Panc1 (cell line): ENCODE measurements around the gene MAL.

Experiments used
- POLR2AphosphoS5 ChIP-seq: IDR thresholded peaks from 2 replicates; pipeline ENCODE4 v1.6.1; 2012; ENCODE audit warnings: mild to moderate bottlenecking, low read depth, low read length, moderate library complexity
- TCF7L2 ChIP-seq: IDR thresholded peaks from 2 replicates; pipeline ENCODE4 v1.6.1; 2011; ENCODE audit warnings: mild to moderate bottlenecking, low read depth, low read length, inconsistent platforms
- TF ChIP-seq, protein P1 (sequence below): fragments of 450-650 bp; IDR thresholded peaks from 2 replicates; pipeline ENCODE4 v1.5.1; 2017; ENCODE audit warnings: mild to moderate bottlenecking

DNA sequence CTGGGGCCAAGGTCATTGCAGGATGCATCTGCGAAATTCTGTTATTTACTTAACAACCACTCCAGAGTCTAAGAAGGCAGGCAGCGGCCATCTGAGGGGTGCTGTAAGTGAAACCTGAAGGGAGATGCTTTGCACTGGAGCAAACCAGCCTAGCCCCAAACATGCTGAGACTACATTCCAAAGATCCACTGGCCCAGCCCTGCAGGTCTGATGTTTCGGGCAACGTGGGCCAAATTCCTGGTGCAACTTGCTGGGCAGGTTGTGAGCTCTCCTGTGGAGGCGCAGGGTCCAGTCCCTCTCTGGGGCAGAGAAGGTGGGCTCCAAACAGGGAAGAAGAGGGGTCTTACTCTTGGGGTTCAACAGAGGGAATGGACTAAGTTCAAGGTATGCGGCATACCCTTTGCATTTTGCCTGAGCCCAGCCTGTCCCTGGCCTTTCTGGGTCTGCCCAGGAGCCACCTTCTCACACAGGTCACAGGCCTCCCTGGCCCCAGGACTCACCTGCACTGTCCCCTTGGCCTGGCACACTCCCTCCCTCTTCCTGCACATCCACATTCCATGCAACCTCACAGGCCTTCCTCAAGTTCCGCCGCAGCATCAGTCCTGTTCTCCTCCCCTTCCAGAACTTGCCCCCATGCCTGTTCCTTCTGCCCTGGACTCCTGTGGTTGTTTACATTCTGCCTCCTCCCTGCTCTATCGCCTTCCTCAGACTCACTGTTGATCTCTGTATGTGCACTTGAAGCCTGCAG is 5.1 kb upstream of the MAL start:
- TF ChIP-seq, protein P1, sequence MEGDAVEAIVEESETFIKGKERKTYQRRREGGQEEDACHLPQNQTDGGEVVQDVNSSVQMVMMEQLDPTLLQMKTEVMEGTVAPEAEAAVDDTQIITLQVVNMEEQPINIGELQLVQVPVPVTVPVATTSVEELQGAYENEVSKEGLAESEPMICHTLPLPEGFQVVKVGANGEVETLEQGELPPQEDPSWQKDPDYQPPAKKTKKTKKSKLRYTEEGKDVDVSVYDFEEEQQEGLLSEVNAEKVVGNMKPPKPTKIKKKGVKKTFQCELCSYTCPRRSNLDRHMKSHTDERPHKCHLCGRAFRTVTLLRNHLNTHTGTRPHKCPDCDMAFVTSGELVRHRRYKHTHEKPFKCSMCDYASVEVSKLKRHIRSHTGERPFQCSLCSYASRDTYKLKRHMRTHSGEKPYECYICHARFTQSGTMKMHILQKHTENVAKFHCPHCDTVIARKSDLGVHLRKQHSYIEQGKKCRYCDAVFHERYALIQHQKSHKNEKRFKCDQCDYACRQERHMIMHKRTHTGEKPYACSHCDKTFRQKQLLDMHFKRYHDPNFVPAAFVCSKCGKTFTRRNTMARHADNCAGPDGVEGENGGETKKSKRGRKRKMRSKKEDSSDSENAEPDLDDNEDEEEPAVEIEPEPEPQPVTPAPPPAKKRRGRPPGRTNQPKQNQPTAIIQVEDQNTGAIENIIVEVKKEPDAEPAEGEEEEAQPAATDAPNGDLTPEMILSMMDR, result no peak
- TF ChIP-seq TCF7L2, result no peak
- no peak for TF ChIP-seq POLR2AphosphoS5
